ENCODE results near the gene CNBD2.
"Not testable (repeated sequence)": the region's sequence is repeated elsewhere in the genome, so short reads cannot be mapped to it uniquely, and the experiment has no call there.

CNBD2 gene

DNA sequence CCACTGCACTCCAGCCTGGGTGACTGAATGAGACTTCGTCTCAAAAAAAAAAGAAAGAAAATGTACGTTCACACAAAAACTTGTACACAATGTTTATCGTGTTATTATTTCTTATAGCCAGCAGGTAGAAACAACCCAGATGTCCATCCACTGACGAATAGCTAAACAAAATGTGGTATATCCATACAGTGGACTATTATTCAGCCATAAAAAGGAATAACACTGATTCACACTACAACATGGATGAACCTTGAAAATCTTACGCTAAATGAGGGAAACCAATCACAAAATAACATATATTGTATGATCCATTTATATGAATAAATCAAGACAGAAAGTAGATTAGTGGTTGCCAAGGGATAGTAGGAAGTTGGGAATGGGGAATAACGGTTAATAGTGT lies 111.1 kb downstream of the CNBD2 start:
- DNase-seq (ENCODE audit: insufficient read length, low spot score) (no peak), FAIRE-seq (no peak)
- TF ChIP-seq, protein P1, sequence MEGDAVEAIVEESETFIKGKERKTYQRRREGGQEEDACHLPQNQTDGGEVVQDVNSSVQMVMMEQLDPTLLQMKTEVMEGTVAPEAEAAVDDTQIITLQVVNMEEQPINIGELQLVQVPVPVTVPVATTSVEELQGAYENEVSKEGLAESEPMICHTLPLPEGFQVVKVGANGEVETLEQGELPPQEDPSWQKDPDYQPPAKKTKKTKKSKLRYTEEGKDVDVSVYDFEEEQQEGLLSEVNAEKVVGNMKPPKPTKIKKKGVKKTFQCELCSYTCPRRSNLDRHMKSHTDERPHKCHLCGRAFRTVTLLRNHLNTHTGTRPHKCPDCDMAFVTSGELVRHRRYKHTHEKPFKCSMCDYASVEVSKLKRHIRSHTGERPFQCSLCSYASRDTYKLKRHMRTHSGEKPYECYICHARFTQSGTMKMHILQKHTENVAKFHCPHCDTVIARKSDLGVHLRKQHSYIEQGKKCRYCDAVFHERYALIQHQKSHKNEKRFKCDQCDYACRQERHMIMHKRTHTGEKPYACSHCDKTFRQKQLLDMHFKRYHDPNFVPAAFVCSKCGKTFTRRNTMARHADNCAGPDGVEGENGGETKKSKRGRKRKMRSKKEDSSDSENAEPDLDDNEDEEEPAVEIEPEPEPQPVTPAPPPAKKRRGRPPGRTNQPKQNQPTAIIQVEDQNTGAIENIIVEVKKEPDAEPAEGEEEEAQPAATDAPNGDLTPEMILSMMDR (IDR thresholded peaks at IDR 0.05; ENCODE audit: insufficient read depth, missing control alignments) = no peak

DNA sequence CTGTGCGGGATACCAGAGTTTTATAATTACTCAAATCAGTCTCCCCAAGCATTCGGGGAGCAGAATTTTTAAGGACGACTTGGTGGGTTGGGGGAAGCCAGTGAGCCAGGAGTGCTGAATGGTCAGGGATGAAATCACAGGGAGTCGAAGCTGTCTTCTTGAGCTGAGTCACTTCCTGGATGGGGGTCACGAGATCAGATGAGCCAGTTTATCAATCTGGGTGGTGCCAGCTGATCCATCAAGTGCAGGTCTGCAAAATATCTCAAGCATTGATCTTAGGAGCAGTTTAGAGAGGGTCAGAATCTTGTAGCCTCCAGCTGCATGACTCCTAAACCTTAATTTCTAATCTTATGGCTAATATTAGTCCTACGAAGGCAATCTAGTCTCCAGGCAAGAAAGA lies 111.6 kb downstream of the CNBD2 start:
- not testable (repeated sequence) for DNase-seq (ENCODE audit: insufficient read length, low spot score)

More for the DNA sequence above, 111.6 kb downstream of the CNBD2 start:
- not testable (repeated sequence) for FAIRE-seq

All from D721Med (cell line).